H1 (cell line): Measurements from ENCODE around the gene EPSTI1. TPM values are rescaled to one million over a fixed set of nuclear protein-coding genes. Genes with fewer than 3 reads are reported as not detected.
A peak's percentile ranks its signal among the peaks of the same experiment; 100 is the strongest.

Source experiments
- CTCF ChIA-PET: fragments of 300-600 bp; sonication (Branson Sonifier 250); formaldehyde crosslinking; loops from one replicate; lab custom pipeline; 2021; ENCODE audit not compliant: partially characterized antibody; lab: Charles Lee
- POLR2A ChIA-PET: fragments of 300-600 bp; sonication (Branson Sonifier 250); formaldehyde crosslinking; loops from one replicate; lab custom pipeline; 2021; ENCODE audit warnings: inconsistent platforms; ENCODE audit not compliant: partially characterized antibody; lab: Charles Lee
- DNase-seq, 2 experiments: peaks; one replicate each; pipeline versions ENCODE4 v3.0.0 to v3.0.0-alpha.2; 2010 to 2022; ENCODE audit warnings: low spot score in 2 of 2, low read depth in 1 of 2, mixed read lengths in 1 of 2
- FAIRE-seq: peaks from 2 replicates; lab custom pipeline; 2011; peaks lifted over from hg19 to GRCh38; lab: Jason Lieb, UNC
- H2AFZ ChIP-seq: 2 replicates; pipeline ENCODE4 v1.8.1; 2012; ENCODE audit warnings: low read length, inconsistent platforms
- H2AK5ac ChIP-seq: 2 replicates; pipeline ENCODE4 v1.6.1; 2013; ENCODE audit warnings: low read depth, low read length
- H2BK120ac ChIP-seq: replicated peaks from 2 replicates; pipeline ENCODE3; 2013; ENCODE audit warnings: low read depth, low read length, inconsistent platforms
- H2BK12ac ChIP-seq: 2 replicates; pipeline ENCODE4 v1.6.1; 2013; ENCODE audit warnings: low read depth, low read length
- H2BK15ac ChIP-seq: 2 replicates; pipeline ENCODE4 v1.6.1; 2013; ENCODE audit warnings: low read length
- H2BK20ac ChIP-seq: 2 replicates; pipeline ENCODE4 v1.6.1; 2013; ENCODE audit warnings: low read length
- H2BK5ac ChIP-seq: 2 replicates; pipeline ENCODE4 v1.6.1; 2013; ENCODE audit warnings: low read depth, low read length
- H3K14ac ChIP-seq: 2 replicates; pipeline ENCODE4 v1.6.1; 2013; ENCODE audit warnings: inconsistent platforms; ENCODE audit not compliant: insufficient read length
- H3K18ac ChIP-seq: 2 replicates; pipeline ENCODE4 v1.6.1; 2013; ENCODE audit warnings: low read length; ENCODE audit errors: extremely low read depth
- H3K23ac ChIP-seq: 2 replicates; pipeline ENCODE4 v1.6.1; 2013; ENCODE audit warnings: inconsistent platforms; ENCODE audit not compliant: insufficient read length
- H3K23me2 ChIP-seq: 2 replicates; pipeline ENCODE4 v1.6.1; 2013; ENCODE audit warnings: low read depth, low read length
- H3K27ac ChIP-seq: 2 replicates; pipeline ENCODE4 v1.6.1; 2011; ENCODE audit warnings: low read depth, low read length, inconsistent platforms
- H3K27me3 ChIP-seq, 4 experiments: replicated peaks in 1 of 4; 1 replicate in 1 of 4; 2 replicates in 3 of 4; pipeline versions ENCODE4 v1.6.1 to v1.8.1; 2011 to 2013; ENCODE audit warnings: low read length in 3 of 4, mild to moderate bottlenecking in 3 of 4, inconsistent platforms in 2 of 4, mixed read lengths in 2 of 4, moderate library complexity in 1 of 4; ENCODE audit not compliant: control insufficient read depth in 3 of 4, insufficient read depth in 3 of 4; ENCODE audit errors: extremely low read depth in 1 of 4
- H3K36me3 ChIP-seq, 4 experiments: 2 replicates each; pipeline versions ENCODE4 v1.6.1 to v1.8.1; 2011 to 2013; ENCODE audit warnings: mild to moderate bottlenecking in 4 of 4, low read length in 3 of 4, moderate library complexity in 2 of 4, control low read depth in 1 of 4, inconsistent platforms in 1 of 4; ENCODE audit not compliant: insufficient read depth in 4 of 4, control insufficient read depth in 2 of 4
- H3K4ac ChIP-seq: replicated peaks from 2 replicates; pipeline ENCODE3; 2013; ENCODE audit warnings: low read length, low read depth, mixed read lengths, inconsistent platforms; ENCODE audit not compliant: insufficient read length
- H3K4me1 ChIP-seq, 4 experiments: replicated peaks in 1 of 4; 1 replicate in 1 of 4; 2 replicates in 3 of 4; pipeline versions ENCODE4 v1.6.1 to v1.8.1; 2011 to 2013; ENCODE audit warnings: low read length in 3 of 4, inconsistent platforms in 2 of 4, mixed read lengths in 1 of 4; ENCODE audit not compliant: insufficient read depth in 4 of 4, control insufficient read depth in 3 of 4
- H3K4me2 ChIP-seq, 2 experiments: 2 replicates each; pipeline versions ENCODE4 v1.6.1 to v1.8.1; 2011 to 2013; ENCODE audit warnings: low read depth in 2 of 2, low read length in 2 of 2, control low read depth in 1 of 2, inconsistent platforms in 1 of 2, mild to moderate bottlenecking in 1 of 2; ENCODE audit not compliant: insufficient read depth in 1 of 2
- H3K4me3 ChIP-seq, 4 experiments: fragments of 200-600, 300-600 bp in 1 of 4; sonication (generic), shearing (Covaris generic), sonication (Bioruptor Twin) in 1 of 4; 2 replicates each; pipeline versions ENCODE4 v1.5.1 to v1.8.1; 2011 to 2016; ENCODE audit warnings: low read length in 4 of 4, low read depth in 3 of 4, control low read depth in 2 of 4, inconsistent platforms in 2 of 4, mild to moderate bottlenecking in 2 of 4, mixed read lengths in 1 of 4, moderate library complexity in 1 of 4; ENCODE audit not compliant: insufficient read depth in 2 of 4; ENCODE audit errors: extremely low read depth in 1 of 4
- H3K56ac ChIP-seq: replicated peaks from 2 replicates; pipeline ENCODE3; 2013; ENCODE audit warnings: low read depth, mild to moderate bottlenecking, mixed read lengths, low read length, inconsistent platforms; ENCODE audit not compliant: insufficient read length
- H3K79me1 ChIP-seq: 2 replicates; pipeline ENCODE4 v1.6.1; 2013; ENCODE audit warnings: low read depth, low read length, control low read depth
- H3K79me2 ChIP-seq, 2 experiments: 2 replicates each; pipeline versions ENCODE4 v1.6.1 to v1.8.1; 2012 to 2013; ENCODE audit warnings: low read length in 2 of 2, mild to moderate bottlenecking in 2 of 2, inconsistent platforms in 1 of 2; ENCODE audit not compliant: insufficient read depth in 2 of 2, control insufficient read depth in 1 of 2
- H3K9ac ChIP-seq, 4 experiments: replicated peaks in 1 of 4; 1 replicate in 1 of 4; 2 replicates in 3 of 4; pipeline versions ENCODE4 v1.6.1 to v1.8.1; 2011 to 2013; ENCODE audit warnings: low read depth in 3 of 4, low read length in 3 of 4, control low read depth in 2 of 4, mild to moderate bottlenecking in 2 of 4, moderate library complexity in 2 of 4, inconsistent platforms in 1 of 4; ENCODE audit errors: extremely low read depth in 1 of 4
- H3K9me3 ChIP-seq, 2 experiments: 2 replicates each; pipeline versions ENCODE4 v1.6.1 to v1.8.1; 2012 to 2013; ENCODE audit warnings: mild to moderate bottlenecking in 2 of 2, moderate library complexity in 2 of 2, control low read depth in 1 of 2, inconsistent platforms in 1 of 2, low read depth in 1 of 2, low read length in 1 of 2, mixed read lengths in 1 of 2; ENCODE audit not compliant: insufficient read depth in 2 of 2
- H4K20me1 ChIP-seq, 2 experiments: replicated peaks in 1 of 2; 2 replicates each; pipeline versions ENCODE3 to v1.8.1; 2011 to 2013; ENCODE audit warnings: inconsistent platforms in 2 of 2, low read length in 2 of 2, mild to moderate bottlenecking in 1 of 2; ENCODE audit not compliant: insufficient read depth in 2 of 2, control insufficient read depth in 1 of 2
- H4K5ac ChIP-seq: 2 replicates; pipeline ENCODE4 v1.6.1; 2013; ENCODE audit warnings: low read length, low read depth, mixed read lengths, inconsistent platforms; ENCODE audit not compliant: insufficient read length
- H4K8ac ChIP-seq: 2 replicates; pipeline ENCODE4 v1.8.0; 2013; ENCODE audit warnings: mild to moderate bottlenecking, moderate library complexity, low read length, inconsistent platforms; ENCODE audit not compliant: insufficient read depth; ENCODE audit errors: extremely low read depth
- H4K91ac ChIP-seq: replicated peaks from 2 replicates; pipeline ENCODE3; 2013; ENCODE audit warnings: low read length, mixed read lengths, inconsistent platforms; ENCODE audit not compliant: insufficient read length
- CHD1 ChIP-seq: IDR thresholded peaks from 2 replicates; pipeline ENCODE4 v1.6.1; 2012; ENCODE audit warnings: low read depth, low read length, improper control_type of control experiment
- NANOG ChIP-seq: IDR thresholded peaks from 2 replicates; pipeline ENCODE4 v1.6.1; 2011; ENCODE audit warnings: low read length, low read depth, mild to moderate bottlenecking, inconsistent platforms; ENCODE audit not compliant: insufficient read depth, poor library complexity, severe bottlenecking
- POLR2A ChIP-seq, 2 experiments: IDR thresholded peaks; 1 replicate in 1 of 2; 2 replicates in 1 of 2; pipeline ENCODE4 v1.6.1; 2011; ENCODE audit warnings: low read depth in 2 of 2, low read length in 2 of 2, mild to moderate bottlenecking in 2 of 2; ENCODE audit errors: control extremely low read depth in 1 of 2
- POLR2AphosphoS5 ChIP-seq: IDR thresholded peaks from 2 replicates; pipeline ENCODE4 v1.6.1; 2011; ENCODE audit warnings: low read depth, low read length
- WGBS, 2 experiments: shearing (Covaris generic) in 1 of 2; methylation state at CpG; one replicate each; pipeline versions ENCODE4 v1.1.6 to v1.1.7; 2013 to 2015; ENCODE audit warnings: low lambda C conversion rate in 2 of 2, mixed read lengths in 2 of 2, inconsistent platforms in 1 of 2, low coverage in 1 of 2, missing lambda C conversion rate in 1 of 2; ENCODE audit not compliant: insufficient replicate concordance in 2 of 2, insufficient coverage in 1 of 2, insufficient read length in 1 of 2; ENCODE audit errors: extremely low coverage in 1 of 2, missing lambda C conversion rate in 1 of 2; 5-methylcytosine and 5-hydroxymethylcytosine counted together
- polyA plus RNA-seq, 7 experiments: library from polyadenylated mRNA; depleted of rRNA in 3 of 7; stranded (reverse) in 5 of 7; unstranded in 2 of 7; fragments of >200 nt in 5 of 7; fragments of 200-250 nt in 2 of 7; gene quantifications; 1 replicate in 5 of 7; 2 replicates in 1 of 7; 4 replicates in 1 of 7; pipeline versions ENCODE4 v1.2.1 to v1.2.3, GENCODE V29; 2011 to 2013; ENCODE audit warnings: missing spikeins in 2 of 7, mixed read lengths in 2 of 7
- total RNA-seq: library from RNA; stranded (reverse); fragmentation: NEBNext Ultra II Directional; extraction: Animal tissue kit (Norgen Biotek cat#: 25700); gene quantifications from 2 replicates; pipeline ENCODE4 v1.2.1, GENCODE V29; 2021

Gene EPSTI1
- total and polyA plus RNA-seq, 2 of the 8 experiments (the other 6 are each of a cell fraction or from before 2014, with no cell fraction given), result 0.23 to 0.37 TPM

DNA sequence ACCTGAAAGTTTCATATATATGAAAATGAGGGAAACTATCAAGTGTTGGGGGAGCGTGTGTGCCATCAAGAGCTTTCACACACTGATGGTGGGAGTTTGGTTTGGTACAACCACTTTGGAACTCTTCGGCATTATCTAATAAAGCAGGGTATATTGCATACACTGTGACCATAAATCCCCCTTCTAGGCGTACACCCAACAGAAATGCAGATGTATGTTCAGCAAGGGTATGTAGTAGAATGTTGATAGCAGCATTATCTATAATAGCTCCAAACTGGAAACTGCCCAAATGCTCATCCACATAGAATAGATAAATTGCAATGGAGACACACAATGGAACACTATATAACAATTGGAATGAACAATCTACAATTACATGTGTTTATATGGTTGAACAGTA, 139.9 kb downstream of the EPSTI1 start:
- H3K23ac ChIP-seq, result no peak overlapping the region
- no peak overlapping the region for H2AK5ac ChIP-seq
- FAIRE-seq (no peak), DNase-seq (no peak)
- H4K91ac ChIP-seq, result no peak overlapping the region
- no peak overlapping the region for H3K56ac ChIP-seq
- no peaks in the 10 kb centered on the region for H3K27me3 ChIP-seq
- H3K4me1 ChIP-seq, result peaks cover 0 to 3% (median 0%) of the 10 kb centered on the region in 4 experiments; a peak in 2 of 7 replicates
- no peak overlapping the region for H2BK5ac ChIP-seq
- H3K18ac ChIP-seq, result no peak overlapping the region
- H2BK12ac ChIP-seq, result no peak overlapping the region
- no peak overlapping the region for H3K4ac ChIP-seq
- H2BK20ac ChIP-seq, result no peak overlapping the region
- peaks cover 5 to 7% of the 10 kb centered on the region in 2 experiments for H4K20me1 ChIP-seq
- H3K79me1 ChIP-seq, result no peaks in the 10 kb centered on the region
- no peak overlapping the region for H2AFZ ChIP-seq
- no peak overlapping the region for H3K9ac ChIP-seq
- ChIA-PET CTCF (interaction anchor here (0.6 to 1.4 kb wide), 3 partner anchors 86 to 1315 kb away, joined by 3 to 4 read pairs (median 3); no protein-coding TSS in a partner anchor), POLR2A (interaction anchor here (0.7 to 8.3 kb wide), 10 partner anchors 9 to 257 kb away, joined by 3 to 65 read pairs (median 4); no protein-coding TSS in a partner anchor)
- 87% methylated on average over 3 of the region's 3 CpGs; no CpG with 5 or more reads in 1 of the 2 experiments for WGBS, 2 experiments
- TF ChIP-seq NANOG, result no peak
- peak; percentile 62; the same call in 1 of the 2 replicates for TF ChIP-seq POLR2AphosphoS5
- TF ChIP-seq CHD1, result no peak
- TF ChIP-seq POLR2A (IDR thresholded peaks at IDR 0.05; ENCODE audit: control extremely low read depth in 1 of 2, low read depth in 2 of 2, low read length in 2 of 2), result peak in 1 of 2 experiments; percentile 58; a peak in 2 of 3 replicates
- H3K4me3 ChIP-seq, result no peak overlapping the region
- no peak overlapping the region for H3K4me2 ChIP-seq
- no peak overlapping the region for H3K27ac ChIP-seq
- no peak overlapping the region for H4K5ac ChIP-seq
- H3K23me2 ChIP-seq, result no peaks in the 10 kb centered on the region
- H3K9me3 ChIP-seq, result no peaks in the 10 kb centered on the region
- no peak overlapping the region for H2BK15ac ChIP-seq
- peaks cover 3 to 56% (median 24%) of the 10 kb centered on the region in 4 experiments; a peak in 5 of 8 replicates for H3K36me3 ChIP-seq
- H4K8ac ChIP-seq, result no peak overlapping the region
- H3K79me2 ChIP-seq, result no peaks in the 10 kb centered on the region; a peak in 1 of 4 replicates
- H3K14ac ChIP-seq, result no peak overlapping the region
- H2BK120ac ChIP-seq, result no peak overlapping the region
